RWPE1 (cell line): Measurements from ENCODE around the gene MYL6.

ENCODE experiments used
- CTCF ChIA-PET: fragments of 350-600 bp; sonication (Branson Sonifier 250); formaldehyde crosslinking; extraction: SDS; loops from one replicate; lab custom pipeline; 2021; lab: Yijun Ruan, JAX
- POLR2A ChIA-PET: fragments of 400-600 bp; formaldehyde crosslinking; extraction: SDS; loops from one replicate; lab custom pipeline; 2020; ENCODE audit warnings: antibody characterized with exemption; ENCODE audit not compliant: low non-redundant PET; lab: Yijun Ruan, JAX
- DNase-seq: peaks from one replicate; pipeline ENCODE4 v3.0.0; 2012; ENCODE audit warnings: low spot score
- H3K27ac ChIP-seq: fragments of 450-650 bp; 2 replicates; pipeline ENCODE4 v1.5.1; 2017
- CTCF ChIP-seq: fragments of 450-650 bp; conservative IDR thresholded peaks from 2 replicates; pipeline ENCODE4 v1.5.1; 2017; ENCODE audit warnings: low read depth, mild to moderate bottlenecking

MYL6 gene

GRCh38 chr12:56159482-56160192, 1.5 kb downstream of the MYL6 start:
- CTCF ChIA-PET, result interaction anchor here (1.2 kb wide), 1 partner anchor 30 kb away, joined by 5 read pairs; the partner anchor contains the start of gene SMARCC2
- DNase-seq, result no peak
- POLR2A ChIA-PET, result interaction anchor here (0.6 to 1.4 kb wide), 2 partner anchors 8 to 31 kb away, joined by 3 to 5 read pairs; partner anchors contain the start of gene ESYT1
- TF ChIP-seq CTCF, result no peak
- peak overlapping the region; percentile 97 for H3K27ac ChIP-seq

GRCh38 chr12:56160193-56160763, 2.1 kb downstream of the MYL6 start:
- no peak for TF ChIP-seq CTCF
- CTCF ChIA-PET, result interaction anchor here (1.2 kb wide), 1 partner anchor 29 kb away, joined by 5 read pairs; the partner anchor contains the start of gene SMARCC2
- peak; percentile 28 for DNase-seq
- H3K27ac ChIP-seq, result peak overlapping the region; percentile 97
- POLR2A ChIA-PET, result interaction anchor here (0.5 to 0.6 kb wide), 2 partner anchors 13 to 41 kb away, joined by 3 to 8 read pairs; no protein-coding TSS in a partner anchor

GRCh38 chr12:56160894-56161689, 2.9 kb downstream of the MYL6 start:
- TF ChIP-seq CTCF, result no peak
- peak overlapping the region; percentile 97 for H3K27ac ChIP-seq
- DNase-seq, result no peak
- POLR2A ChIA-PET, result interaction anchor here (0.5 to 0.6 kb wide), 3 partner anchors 12 to 42 kb away, joined by 3 to 8 read pairs (median 3); no protein-coding TSS in a partner anchor
- CTCF ChIA-PET, result interaction anchor here (0.7 kb wide), 1 partner anchor 29 kb away, joined by 5 read pairs; no protein-coding TSS in a partner anchor

- H3K27ac ChIP-seq, result peak overlapping the region; percentile 97
- no peak for DNase-seq
- POLR2A ChIA-PET, result interaction anchor here (0.6 kb wide), 1 partner anchor 11 kb away, joined by 3 read pairs; no protein-coding TSS in a partner anchor
- CTCF ChIA-PET, result no interaction called here
- no peak for TF ChIP-seq CTCF
Observed at GRCh38 chr12:56161690-56162351, 3.7 kb downstream of the MYL6 start.

GRCh38 chr12:56162468-56163290, 4.5 kb downstream of the MYL6 start:
- no peak for TF ChIP-seq CTCF

More at GRCh38 chr12:56162468-56163290, 4.5 kb downstream of the MYL6 start:
- POLR2A ChIA-PET, result interaction anchor here (0.9 to 1.1 kb wide), 2 partner anchors 10 to 35 kb away, joined by 5 to 8 read pairs; partner anchors contain the start of gene ESYT1
- CTCF ChIA-PET, result interaction anchor here (0.8 kb wide), 1 partner anchor 27 kb away, joined by 4 read pairs; the partner anchor contains the start of gene SMARCC2
- DNase-seq, result no peak
- peak overlapping the region; percentile 97 for H3K27ac ChIP-seq
